GM18511 (cell line): ENCODE measurements around the gene INPP5A.
"Not testable (repeated sequence)": the region's sequence is repeated elsewhere in the genome, so short reads cannot be mapped to it uniquely, and the experiment has no call there.

Experiments
- ATAC-seq: cut with Tn5 transposase; IDR thresholded peaks from one replicate; pipeline ENCODE4 v1.9.1; 2021; ENCODE audit warnings: mild to moderate bottlenecking, moderate library complexity; ENCODE audit not compliant: unreplicated experiment

The INPP5A gene

GRCh38 chr10:132788180-132788830 is 250.7 kb downstream of the INPP5A start:
- ATAC-seq = no peak

- no peak for ATAC-seq
Observed at GRCh38 chr10:132788831-132789219, 251.2 kb downstream of the INPP5A start.

GRCh38 chr10:132789659-132790148 is 252.1 kb downstream of the INPP5A start:
- ATAC-seq = no peak

- no peak for ATAC-seq
Observed at GRCh38 chr10:132790470-132790869, 252.9 kb downstream of the INPP5A start.

- ATAC-seq = no peak
Observed at GRCh38 chr10:132790934-132791829, 253.6 kb downstream of the INPP5A start.

GRCh38 chr10:132792099-132792498 is 254.5 kb downstream of the INPP5A start:
- not testable (repeated sequence) for ATAC-seq

GRCh38 chr10:132792796-132793195 is 255.2 kb downstream of the INPP5A start:
- no peak for ATAC-seq

GRCh38 chr10:132793213-132793612 is 255.6 kb downstream of the INPP5A start:
- ATAC-seq = no peak

GRCh38 chr10:132793871-132794849 is 256.6 kb downstream of the INPP5A start:
- no peak for ATAC-seq

GRCh38 chr10:132796846-132797245 is 259.3 kb downstream of the INPP5A start:
- ATAC-seq = no peak

- ATAC-seq = not testable (repeated sequence)
Observed at GRCh38 chr10:132797986-132798385, 260.4 kb downstream of the INPP5A start.

GRCh38 chr10:132798403-132798802 is 260.8 kb downstream of the INPP5A start:
- ATAC-seq = no peak

- no peak for ATAC-seq
Observed at GRCh38 chr10:132798876-132799275, 261.3 kb downstream of the INPP5A start.

GRCh38 chr10:132799865-132800264 is 262.3 kb downstream of the INPP5A start:
- no peak for ATAC-seq

GRCh38 chr10:132802048-132802447 is 264.5 kb downstream of the INPP5A start:
- ATAC-seq = no peak

- no peak for ATAC-seq
Observed at GRCh38 chr10:132802694-132803320, 265.2 kb downstream of the INPP5A start.

GRCh38 chr10:132803416-132804210 is 266.0 kb downstream of the INPP5A start:
- no peak for ATAC-seq

- ATAC-seq = no peak
Observed at GRCh38 chr10:132804287-132804686, 266.7 kb downstream of the INPP5A start.

- ATAC-seq = no peak
Observed at GRCh38 chr10:132804785-132805426, 267.3 kb downstream of the INPP5A start.
